IPS-18a (cell line): ENCODE measurements around the gene FHL2.

Experiments used
- H3K27ac ChIP-seq: one replicate; pipeline ENCODE4 v1.5.1; 2013; ENCODE audit warnings: low read length
- H3K27me3 ChIP-seq: one replicate; pipeline ENCODE4 v1.6.1; 2013; ENCODE audit warnings: mild to moderate bottlenecking, low read length; ENCODE audit not compliant: control insufficient read depth, insufficient read depth
- H3K36me3 ChIP-seq: one replicate; pipeline ENCODE4 v1.6.1; 2013; ENCODE audit warnings: low read depth, low read length; ENCODE audit not compliant: control insufficient read depth
- H3K4me1 ChIP-seq: one replicate; pipeline ENCODE4 v1.6.1; 2013; ENCODE audit warnings: low read depth, low read length; ENCODE audit not compliant: control insufficient read depth
- H3K4me3 ChIP-seq: one replicate; pipeline ENCODE4 v1.5.1; 2013; ENCODE audit warnings: low read length
- H3K9ac ChIP-seq: one replicate; pipeline ENCODE4 v1.6.1; 2013; ENCODE audit warnings: mild to moderate bottlenecking, low read length, moderate library complexity
- H3K9me3 ChIP-seq: one replicate; pipeline ENCODE4 v1.6.1; 2013; ENCODE audit warnings: low read depth, low read length; ENCODE audit not compliant: control insufficient read depth

Gene FHL2

DNA sequence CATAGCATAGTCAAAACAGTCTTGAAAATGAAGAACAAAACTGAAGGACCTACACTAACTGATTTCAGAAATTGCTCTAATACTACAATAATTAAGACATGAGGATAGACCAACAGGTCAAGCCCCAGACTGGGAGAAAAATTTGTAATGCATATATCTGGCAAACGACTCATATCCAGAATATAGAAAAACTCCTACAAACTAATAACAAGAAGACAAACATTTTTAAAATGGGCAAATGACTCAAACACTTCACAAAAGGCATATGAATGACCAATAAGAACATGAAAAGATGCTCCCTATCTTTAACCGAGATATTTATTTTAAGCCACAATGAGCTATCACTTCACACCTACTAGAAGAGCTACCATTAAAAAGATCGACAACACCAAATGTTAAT is 83.5 kb downstream of the FHL2 start:
- Histone ChIP-seq H3K27ac (no peak overlapping the region), H3K9me3 (no peaks in the 10 kb centered on the region), H3K4me3 (no peak overlapping the region), H3K36me3 (no peaks in the 10 kb centered on the region), H3K4me1 (no peaks in the 10 kb centered on the region), H3K9ac (no peak overlapping the region), H3K27me3 (no peaks in the 10 kb centered on the region)

DNA sequence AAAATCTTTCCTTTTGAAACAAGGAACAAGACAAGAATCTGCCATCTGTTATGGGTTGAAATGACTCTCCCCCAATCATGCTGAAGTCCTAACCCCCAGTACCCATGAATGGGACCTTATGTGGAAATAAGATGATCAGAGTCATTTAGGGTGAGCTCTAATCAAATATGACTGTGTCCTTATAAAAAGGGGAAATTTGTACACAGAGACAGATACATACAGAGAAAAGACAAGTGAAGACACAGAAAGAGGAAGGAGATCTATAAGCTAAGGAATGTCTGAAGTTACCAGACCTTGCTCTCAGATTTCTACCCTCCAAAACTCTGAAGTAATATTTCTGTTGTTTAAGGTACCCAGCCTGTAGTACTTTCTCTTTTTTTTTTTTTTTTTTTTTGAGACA is 85.0 kb downstream of the FHL2 start:
- no peak overlapping the region for H3K9ac ChIP-seq
- no peak overlapping the region for H3K4me3 ChIP-seq
- H3K9me3 ChIP-seq: no peaks in the 10 kb centered on the region
- no peak overlapping the region for H3K27ac ChIP-seq
- no peaks in the 10 kb centered on the region for H3K27me3 ChIP-seq
- H3K4me1 ChIP-seq: peaks cover 2% of the 10 kb centered on the region
- no peaks in the 10 kb centered on the region for H3K36me3 ChIP-seq
